Hippocampal formation (tissue), 2 donors: ENCODE results near the gene MED20.

Experiments
- DNase-seq, 2 donors: peaks; one replicate each; lab custom pipeline; 2025; lab: John Stamatoyannopoulos, UW

MED20 gene

GRCh38 chr6:41914343-41914742 lies 6.6 kb downstream of the MED20 start:
- no peak for DNase-seq

- DNase-seq: no peak
Measured at GRCh38 chr6:41909727-41910126, 11.2 kb downstream of the MED20 start.

- DNase-seq: no peak
Measured at GRCh38 chr6:41901882-41902519, 18.9 kb downstream of the MED20 start.

- no peak for DNase-seq
Measured at GRCh38 chr6:41900861-41901260, 20.1 kb downstream of the MED20 start.

GRCh38 chr6:41896281-41896680 lies 24.7 kb downstream of the MED20 start:
- DNase-seq: no peak

GRCh38 chr6:41895300-41896233 lies 25.4 kb downstream of the MED20 start, which contains the start of gene USP49:
Gene USP49, minus strand, starts transcription at chr6:41895375. Its CDS starts 88,392 bp downstream, at chr6:41806983.
- DNase-seq: peak; percentile 79 to 82

GRCh38 chr6:41894366-41895299 lies 26.3 kb downstream of the MED20 start:
- no peak for DNase-seq

- no peak for DNase-seq
Measured at GRCh38 chr6:41892921-41893564, 27.9 kb downstream of the MED20 start.

GRCh38 chr6:41887331-41887751 lies 33.6 kb downstream of the MED20 start:
- DNase-seq: no peak

- no peak for DNase-seq
Measured at GRCh38 chr6:41885930-41886329, 35.0 kb downstream of the MED20 start.

GRCh38 chr6:41884957-41885356 lies 36.0 kb downstream of the MED20 start:
- no peak for DNase-seq

- no peak for DNase-seq
Measured at GRCh38 chr6:41881506-41881905, 39.4 kb downstream of the MED20 start.

GRCh38 chr6:41878961-41879405 lies 42.0 kb downstream of the MED20 start:
- no peak for DNase-seq

GRCh38 chr6:41878246-41878645 lies 42.7 kb downstream of the MED20 start:
- no peak for DNase-seq

- DNase-seq: no peak
Measured at GRCh38 chr6:41877051-41877680, 43.8 kb downstream of the MED20 start.

- no peak for DNase-seq
Measured at GRCh38 chr6:41874741-41875140, 46.2 kb downstream of the MED20 start.

- DNase-seq: no peak
Measured at GRCh38 chr6:41872147-41872546, 48.8 kb downstream of the MED20 start.

GRCh38 chr6:41871691-41872090 lies 49.2 kb downstream of the MED20 start:
- no peak for DNase-seq

- DNase-seq: no peak
Measured at GRCh38 chr6:41859356-41859755, 61.6 kb downstream of the MED20 start.

GRCh38 chr6:41858703-41859102 lies 62.2 kb downstream of the MED20 start:
- no peak for DNase-seq
